Activated T-cell treated with anti-CD3 and anti-CD28 coated beads, Interleukin-2, amount 50 U/mL, for 4 hours (primary cell): ENCODE results near the gene RILPL1. TPM values are rescaled to one million over a fixed set of nuclear protein-coding genes. Genes with fewer than 3 reads are reported as not detected.
A peak's percentile ranks its signal among the peaks of the same experiment; 100 is the strongest.
"Not testable (repeated sequence)": the region's sequence is repeated elsewhere in the genome, so short reads cannot be mapped to it uniquely, and the experiment has no call there.

Experiments
- ATAC-seq, 2 donors: fragments of 200-7000 bp; cut with Tn5 transposase; one replicate each; pipeline ENCODE4 v1.10.0; 2021
- DNase-seq: peaks from one replicate; pipeline ENCODE4 v3.0.0-alpha.2; 2020
- H3K27me3 Mint-ChIP-seq: one replicate; pipeline ENCODE4 v1.8.0; 2021; ENCODE audit warnings: low read depth, mixed read lengths
- H3K36me3 Mint-ChIP-seq: one replicate; pipeline ENCODE4 v1.8.0; 2022; ENCODE audit warnings: mixed read lengths; ENCODE audit not compliant: insufficient read depth
- H3K4me1 Mint-ChIP-seq: one replicate; pipeline ENCODE4 v1.8.0; 2021; ENCODE audit warnings: low read depth, mixed read lengths
- H3K4me3 Mint-ChIP-seq: one replicate; pipeline ENCODE4 v1.8.0; 2021; ENCODE audit warnings: mild to moderate bottlenecking, moderate library complexity, mixed read lengths
- H3K9me3 Mint-ChIP-seq: one replicate; pipeline ENCODE4 v1.8.0; 2021; ENCODE audit warnings: mixed read lengths
- total RNA-seq, 3 donors: library from RNA; stranded (reverse); gene quantifications; one replicate each; pipeline ENCODE4 v1.2.1, GENCODE V29; 2021

Gene RILPL1
- total RNA-seq, 3 donors from 2014 or later = 2.6 to 3.3 (median 2.9) TPM

DNA sequence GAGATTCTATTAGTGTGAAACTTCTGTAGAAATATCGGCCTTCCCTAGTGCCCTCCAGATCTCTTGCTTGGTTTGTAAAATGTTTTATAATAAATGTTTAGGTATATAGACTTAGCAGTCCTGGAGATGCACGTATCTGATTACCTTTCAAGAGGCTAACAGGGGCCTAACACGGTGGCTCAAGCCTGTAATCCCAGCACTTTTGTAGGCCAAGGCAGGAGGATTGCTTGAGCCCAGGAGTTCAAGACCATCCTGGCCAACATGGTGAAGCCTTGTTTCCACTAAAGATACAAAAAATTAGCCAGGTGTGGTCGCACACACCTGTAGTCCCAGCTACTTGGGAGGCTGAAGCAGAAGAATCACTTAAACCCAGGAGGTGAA lies 87.2 kb downstream of the RILPL1 start:
- no peaks in the 10 kb centered on the region for H3K27me3 Mint-ChIP-seq
- no peaks in the 10 kb centered on the region for H3K36me3 Mint-ChIP-seq
- peaks cover 30% of the 10 kb centered on the region for H3K4me1 Mint-ChIP-seq
- DNase-seq (no peak), ATAC-seq (no peak)
- no peak overlapping the region for H3K4me3 Mint-ChIP-seq
- no peaks in the 10 kb centered on the region for H3K9me3 Mint-ChIP-seq

DNA sequence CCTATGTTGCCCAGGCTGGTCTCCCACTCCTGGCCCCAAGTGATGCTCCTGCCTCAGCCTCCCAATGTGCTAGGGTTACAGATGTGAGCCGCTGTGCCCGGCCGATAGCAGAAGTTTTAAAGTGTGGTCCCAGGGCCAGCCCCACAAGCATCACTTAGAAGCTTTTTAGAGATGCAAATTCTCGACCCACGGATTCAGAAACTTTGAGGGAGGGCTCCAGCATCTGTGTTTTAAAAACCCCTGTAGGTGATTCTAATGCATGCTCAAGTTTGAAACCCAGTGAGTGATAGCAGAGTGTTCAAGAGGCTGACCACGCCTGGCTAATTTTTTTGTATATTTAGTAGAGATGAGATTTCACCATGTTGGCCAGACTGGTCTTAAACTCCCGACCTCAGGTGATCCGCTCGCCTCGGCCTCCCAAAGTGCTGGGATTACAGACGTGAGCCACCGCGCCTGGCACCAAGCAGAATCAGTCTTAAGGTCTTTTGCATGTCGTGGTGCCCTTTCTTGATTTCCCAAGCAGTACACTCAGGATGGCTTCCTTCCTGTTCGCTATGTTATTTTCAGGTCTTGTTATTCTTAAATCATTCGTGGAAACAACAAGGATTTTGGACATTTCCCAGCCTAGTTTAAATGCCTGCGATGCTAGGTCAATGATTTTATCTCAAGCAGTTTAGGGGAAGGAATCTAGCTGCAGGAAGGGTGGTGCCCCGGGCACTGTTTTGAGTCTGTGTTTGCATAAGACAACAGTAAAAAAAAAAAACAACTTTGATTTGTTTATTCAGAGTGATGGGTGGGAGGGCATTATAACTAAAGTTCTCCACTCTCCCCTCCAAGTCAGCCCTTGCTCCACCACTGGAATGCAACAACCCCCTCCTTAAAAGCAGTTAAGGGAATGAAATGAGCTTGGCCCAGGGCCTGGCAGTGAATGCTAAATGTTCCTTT lies 87.9 kb downstream of the RILPL1 start:
- ATAC-seq = no peak
- Mint-ChIP-seq H3K36me3 (no peaks in the 10 kb centered on the region), H3K27me3 (no peaks in the 10 kb centered on the region), H3K4me3 (no peak overlapping the region), H3K4me1 (peaks cover 30% of the 10 kb centered on the region), H3K9me3 (no peaks in the 10 kb centered on the region)
- no peak for DNase-seq

DNA sequence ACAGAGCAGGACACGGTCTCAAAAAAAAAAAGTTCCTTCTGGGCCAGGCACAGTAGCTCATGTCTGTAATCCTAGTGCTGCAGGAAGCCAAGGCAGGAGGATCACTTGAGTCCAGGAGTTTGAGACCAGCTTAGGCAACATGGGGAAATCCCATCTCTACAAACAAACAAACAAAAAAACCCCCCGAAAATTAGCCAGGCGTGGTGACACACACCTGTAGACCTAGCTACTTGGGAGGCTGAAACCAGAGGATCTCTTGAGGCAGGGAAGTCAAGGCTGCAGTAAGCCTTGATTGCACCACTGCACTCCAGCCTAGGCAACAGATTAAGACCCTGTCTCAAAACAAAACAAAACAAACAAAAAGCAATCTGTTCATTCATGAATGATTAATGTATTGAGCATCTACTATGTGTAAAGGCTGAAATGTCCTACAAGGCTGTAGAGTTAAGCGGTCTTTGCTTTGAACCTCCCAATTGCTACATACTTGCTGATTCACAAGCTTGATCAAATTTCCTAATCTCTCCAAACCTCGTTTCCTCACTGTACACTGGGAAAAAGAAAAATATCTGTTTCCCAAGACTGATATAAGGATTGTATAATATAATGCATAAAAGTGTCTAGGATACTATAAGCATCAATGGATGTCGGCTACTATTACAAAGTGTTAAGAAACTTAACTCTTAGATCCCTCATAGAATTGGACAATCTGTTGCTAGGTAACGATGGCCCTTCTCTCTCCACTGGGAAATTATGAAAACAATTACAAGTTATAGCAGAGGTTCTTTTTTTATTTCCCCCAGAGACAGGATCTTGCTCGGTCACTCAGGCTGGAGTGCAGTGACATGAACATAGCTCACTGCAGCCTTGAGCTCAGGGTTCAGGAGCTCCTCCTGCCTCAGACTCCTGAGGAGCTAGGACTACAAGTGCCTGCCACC lies 89.2 kb downstream of the RILPL1 start:
- Mint-ChIP-seq H3K4me1 (peaks cover 29% of the 10 kb centered on the region), H3K27me3 (no peaks in the 10 kb centered on the region), H3K36me3 (no peaks in the 10 kb centered on the region), H3K9me3 (no peaks in the 10 kb centered on the region), H3K4me3 (no peak overlapping the region)
- DNase-seq (no peak), ATAC-seq (no peak)

DNA sequence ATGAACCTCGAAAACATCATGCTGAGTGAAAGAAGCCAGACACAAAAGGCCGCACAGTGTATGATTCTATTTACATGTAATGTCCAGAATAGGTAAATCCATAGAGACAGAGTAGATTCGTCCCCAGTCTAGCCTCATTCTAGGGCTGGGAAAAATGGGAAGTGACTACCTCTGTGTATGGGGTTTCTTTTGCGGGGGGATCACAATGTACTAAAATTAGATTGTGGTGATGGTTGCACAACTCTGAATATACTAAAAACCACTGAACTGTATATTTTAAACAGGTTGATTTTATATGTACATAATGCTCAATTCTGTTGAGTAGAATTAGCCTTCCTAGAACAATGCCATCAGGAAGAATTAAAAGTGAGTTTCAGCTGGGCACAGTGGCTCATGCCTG lies 90.7 kb downstream of the RILPL1 start:
- DNase-seq (no peak), ATAC-seq (no peak)
- H3K4me3 Mint-ChIP-seq = no peak overlapping the region

DNA sequence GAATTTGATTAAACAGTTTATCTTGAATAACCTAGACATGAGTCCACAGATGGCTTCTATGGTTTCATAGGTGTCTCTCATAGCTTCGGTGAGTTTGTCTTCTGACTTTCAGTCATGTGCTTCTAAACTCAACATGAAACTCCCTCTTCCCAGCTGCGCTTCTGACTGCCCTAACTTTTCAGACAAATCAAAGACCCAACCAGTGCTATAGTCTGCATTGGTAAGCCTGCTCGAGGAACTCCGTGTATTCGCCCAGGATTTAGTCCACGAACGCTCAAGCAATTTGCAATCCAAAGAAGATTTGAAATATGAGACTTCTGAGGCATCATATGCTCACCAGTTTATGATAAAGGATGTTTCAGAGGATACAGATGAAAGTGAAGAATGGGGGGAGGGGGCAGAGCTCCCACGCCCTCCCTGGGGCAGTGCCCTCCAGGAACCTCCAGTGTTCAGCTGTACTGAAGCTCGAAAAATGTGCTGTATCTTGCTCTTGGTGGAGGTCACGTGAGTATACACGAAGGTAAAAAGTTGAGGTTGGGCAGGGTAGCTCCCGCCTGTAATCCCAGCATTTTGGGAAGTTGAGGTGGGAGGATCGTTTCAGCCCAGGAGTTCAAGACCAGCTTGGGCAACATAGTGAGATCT lies 91.9 kb downstream of the RILPL1 start:
- Mint-ChIP-seq H3K9me3 (no peaks in the 10 kb centered on the region), H3K4me1 (peaks cover 21% of the 10 kb centered on the region), H3K36me3 (no peaks in the 10 kb centered on the region), H3K4me3 (no peak overlapping the region), H3K27me3 (no peaks in the 10 kb centered on the region)
- ATAC-seq (no peak), DNase-seq (no peak)

More for the DNA sequence above, 90.7 kb downstream of the RILPL1 start:
- no peaks in the 10 kb centered on the region for H3K36me3 Mint-ChIP-seq
- H3K9me3 Mint-ChIP-seq = no peaks in the 10 kb centered on the region
- peaks cover 15% of the 10 kb centered on the region for H3K4me1 Mint-ChIP-seq
- no peaks in the 10 kb centered on the region for H3K27me3 Mint-ChIP-seq

DNA sequence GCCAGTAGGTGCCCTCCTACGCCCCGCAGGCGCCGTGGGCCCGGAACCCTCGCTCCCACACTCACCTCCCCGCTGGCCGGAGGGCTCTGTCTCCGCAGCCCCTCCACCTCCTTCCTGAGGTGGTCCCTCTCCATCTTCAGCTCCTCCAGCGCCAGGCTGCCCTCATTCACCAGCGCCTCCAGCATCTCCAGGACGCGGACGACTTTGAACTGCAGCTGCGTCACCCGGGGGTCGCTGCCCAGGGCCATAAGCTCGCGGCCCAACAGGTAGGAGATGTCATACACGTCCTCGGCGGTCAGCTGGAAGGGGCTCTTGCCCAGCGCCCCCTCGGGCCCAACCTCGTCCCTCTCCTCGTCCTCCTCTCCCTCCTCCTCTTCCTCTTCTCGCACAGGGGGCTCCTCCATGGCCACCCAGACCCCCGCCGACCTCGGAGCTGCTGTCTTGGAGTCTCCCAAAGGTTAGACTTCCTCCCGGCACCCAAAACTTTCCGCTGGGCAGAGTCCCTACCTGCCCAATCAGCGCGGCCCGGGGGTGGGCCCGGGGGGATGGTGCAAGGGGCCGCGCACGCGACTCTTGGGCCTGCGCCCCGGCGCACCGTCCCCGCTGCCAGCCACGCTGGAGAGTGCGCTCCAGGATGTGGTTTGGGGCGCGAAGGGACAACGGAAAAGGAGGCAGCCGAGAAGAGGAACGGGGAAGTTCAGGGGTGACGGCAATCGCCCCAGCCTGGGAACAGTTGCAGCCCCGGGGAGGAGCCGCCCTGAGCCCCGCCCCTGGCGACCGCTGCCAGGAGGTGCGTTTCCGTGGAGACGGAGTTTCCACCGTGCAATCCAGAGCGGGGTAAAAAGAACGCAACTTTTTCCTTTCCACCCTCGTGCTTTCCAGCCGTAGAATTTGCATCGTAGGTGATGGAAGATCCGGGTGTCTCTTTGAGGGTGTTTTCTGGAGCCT lies 97.2 kb downstream of the RILPL1 start, which contains the start of gene RILPL2:
Gene RILPL2 (minus strand): TSS at position 668 of the 948 bp plus-strand sequence. CDS start 264 bp downstream, at position 404.
- peaks cover 36% of the 10 kb centered on the region for H3K4me1 Mint-ChIP-seq
- ATAC-seq (peak; percentile 90 to 91), DNase-seq (peak; percentile 90)
- H3K4me3 Mint-ChIP-seq = peak within 1 kb of the TSS; percentile 99
- H3K9me3 Mint-ChIP-seq = no peaks in the 10 kb centered on the region
- H3K27me3 Mint-ChIP-seq = no peaks in the 10 kb centered on the region
- H3K36me3 Mint-ChIP-seq = peaks cover 6% of the 10 kb centered on the region

DNA sequence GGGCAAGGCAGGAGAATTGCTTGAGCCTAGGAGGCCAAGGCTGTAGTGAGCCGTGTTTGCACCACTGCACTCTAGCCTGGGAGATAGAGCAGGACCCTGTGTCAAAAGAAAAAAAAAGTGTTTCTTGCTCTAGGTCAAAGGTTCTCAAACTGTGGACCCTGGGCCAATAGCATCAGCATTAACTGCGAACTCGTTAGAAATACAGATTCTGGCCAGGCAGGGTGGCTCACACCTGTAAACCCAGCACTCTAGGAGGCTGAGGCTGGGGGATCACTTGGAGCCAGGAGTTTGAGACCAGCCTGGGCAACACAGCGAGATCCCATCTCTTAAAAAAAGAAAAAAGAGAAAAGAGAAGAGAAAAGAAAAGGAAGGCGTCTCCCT lies 97.9 kb downstream of the RILPL1 start:
- H3K4me3 Mint-ChIP-seq = peak overlapping the region; percentile 99
- no peaks in the 10 kb centered on the region for H3K27me3 Mint-ChIP-seq
- H3K9me3 Mint-ChIP-seq = no peaks in the 10 kb centered on the region
- peaks cover 41% of the 10 kb centered on the region for H3K4me1 Mint-ChIP-seq
- H3K36me3 Mint-ChIP-seq = peaks cover 11% of the 10 kb centered on the region
- DNase-seq = no peak
- ATAC-seq = no peak

DNA sequence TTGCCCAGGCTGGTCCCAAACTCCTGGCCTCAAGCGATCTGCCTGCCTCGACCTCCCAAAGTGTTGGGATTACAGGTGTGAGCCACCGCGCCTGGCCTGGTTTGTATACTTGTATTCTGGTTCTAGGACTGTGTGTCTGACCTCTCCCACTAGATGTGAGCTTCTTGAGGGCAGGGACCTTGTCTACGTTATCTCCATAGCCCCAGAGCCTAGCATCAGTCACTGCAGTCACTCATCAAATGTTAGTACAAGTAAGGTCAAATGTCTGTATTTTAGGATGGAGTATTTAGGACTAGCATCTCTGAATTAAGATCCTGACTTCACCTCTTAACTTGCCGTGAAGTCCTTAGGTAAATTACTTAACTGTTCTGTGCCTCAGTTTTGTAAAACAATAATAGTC lies 99.9 kb downstream of the RILPL1 start:
- no peaks in the 10 kb centered on the region for H3K27me3 Mint-ChIP-seq
- H3K9me3 Mint-ChIP-seq = no peaks in the 10 kb centered on the region
- H3K36me3 Mint-ChIP-seq = peaks cover 16% of the 10 kb centered on the region

DNA sequence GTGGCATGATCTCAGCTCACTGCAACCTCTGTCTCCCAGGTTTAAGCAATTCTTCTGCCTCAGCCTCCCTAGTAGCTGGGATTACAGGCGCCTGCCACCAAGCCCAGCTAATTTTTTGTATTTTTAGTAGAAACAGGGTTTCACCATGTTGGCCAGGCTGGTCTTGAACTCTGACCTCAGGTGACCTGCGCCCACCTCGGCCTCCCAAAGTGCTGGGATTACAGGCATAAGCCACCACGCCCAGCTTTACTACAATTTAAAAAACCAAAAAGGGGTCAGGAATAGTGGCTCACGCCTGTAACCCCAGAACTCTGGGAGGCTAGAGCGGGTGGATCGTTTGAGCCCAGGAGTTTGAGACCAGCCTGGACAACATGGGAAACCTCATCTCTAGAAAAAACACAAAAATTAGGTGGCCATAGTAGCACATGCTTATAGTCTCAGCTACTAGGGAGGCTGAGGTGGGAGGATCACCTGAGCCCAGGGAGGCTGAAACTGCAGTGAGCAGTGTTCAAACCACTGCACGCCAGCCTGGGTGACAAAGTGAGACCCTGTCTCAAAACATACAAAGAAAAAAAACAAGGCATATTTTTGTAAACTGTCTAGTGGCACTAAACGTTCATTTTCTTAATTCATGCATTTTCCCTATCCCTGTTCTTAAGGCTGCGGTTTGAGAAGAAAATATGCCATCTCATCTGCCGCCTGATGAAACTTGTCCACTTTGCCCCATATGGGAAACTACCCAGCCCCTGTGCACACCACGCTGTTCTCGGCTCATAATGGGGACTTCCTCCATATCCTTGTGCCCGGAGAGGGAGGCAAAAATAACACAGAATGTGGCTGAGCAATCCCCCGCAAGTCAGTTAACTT lies 101.3 kb downstream of the RILPL1 start:
- ATAC-seq = peak in 1 of 2 donors; percentile 17
- Mint-ChIP-seq H3K4me3 (peak overlapping the region; percentile 99), H3K4me1 (peaks cover 55% of the 10 kb centered on the region), H3K36me3 (peaks cover 16% of the 10 kb centered on the region)
- H3K27me3 Mint-ChIP-seq, DNase-seq, H3K9me3 Mint-ChIP-seq: not testable (repeated sequence)

More for the DNA sequence above, 99.9 kb downstream of the RILPL1 start:
- Mint-ChIP-seq H3K4me1 (peaks cover 47% of the 10 kb centered on the region), H3K4me3 (peak overlapping the region; percentile 99)
- DNase-seq = no peak
- no peak for ATAC-seq

DNA sequence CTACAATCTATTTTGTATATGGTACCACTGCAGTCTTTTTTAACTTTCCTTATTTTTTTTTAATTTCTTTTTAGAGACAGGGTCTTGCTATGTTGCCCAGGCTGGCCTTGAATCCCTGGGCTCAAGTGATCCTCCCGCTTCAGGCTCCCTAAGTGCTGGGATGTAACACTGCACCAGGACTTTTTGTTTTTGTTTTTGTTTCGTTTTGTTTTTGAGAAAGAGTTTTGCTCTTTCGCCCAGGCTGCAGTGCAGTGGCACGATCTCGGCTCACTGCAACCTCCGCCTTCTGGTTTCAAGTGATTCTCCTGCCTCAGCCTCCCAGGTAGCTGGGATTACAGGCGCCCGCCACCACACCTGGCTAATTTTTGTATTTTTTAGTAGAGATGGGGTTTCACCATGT lies 104.4 kb downstream of the RILPL1 start:
- not testable (repeated sequence) for ATAC-seq, H3K9me3 Mint-ChIP-seq, H3K4me3 Mint-ChIP-seq, H3K27me3 Mint-ChIP-seq, DNase-seq
- Mint-ChIP-seq H3K36me3 (peaks cover 21% of the 10 kb centered on the region), H3K4me1 (peaks cover 45% of the 10 kb centered on the region)

DNA sequence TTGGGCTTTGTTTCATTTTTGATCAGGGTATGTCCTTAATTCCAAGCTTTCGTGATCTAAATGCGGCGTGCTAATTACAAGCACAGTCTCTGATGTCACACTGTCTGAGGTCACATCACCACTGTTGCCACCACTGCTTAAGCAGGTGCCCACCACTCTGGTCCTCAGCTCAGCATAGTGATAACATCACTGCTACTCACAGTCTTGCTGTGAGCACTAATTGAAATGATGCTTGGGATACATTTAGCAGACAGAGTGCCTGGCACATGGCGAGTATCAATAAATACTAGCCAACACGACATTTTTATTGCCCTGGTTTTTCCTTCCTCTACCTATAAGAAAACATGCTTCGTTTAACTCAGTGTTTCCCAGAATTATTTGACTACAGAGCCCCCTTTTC lies 104.9 kb downstream of the RILPL1 start:
- H3K4me1 Mint-ChIP-seq = peaks cover 41% of the 10 kb centered on the region
- no peak for DNase-seq
- no peaks in the 10 kb centered on the region for H3K9me3 Mint-ChIP-seq
- no peak for ATAC-seq
- no peak overlapping the region for H3K4me3 Mint-ChIP-seq
- peaks cover 18% of the 10 kb centered on the region for H3K36me3 Mint-ChIP-seq
- no peaks in the 10 kb centered on the region for H3K27me3 Mint-ChIP-seq

DNA sequence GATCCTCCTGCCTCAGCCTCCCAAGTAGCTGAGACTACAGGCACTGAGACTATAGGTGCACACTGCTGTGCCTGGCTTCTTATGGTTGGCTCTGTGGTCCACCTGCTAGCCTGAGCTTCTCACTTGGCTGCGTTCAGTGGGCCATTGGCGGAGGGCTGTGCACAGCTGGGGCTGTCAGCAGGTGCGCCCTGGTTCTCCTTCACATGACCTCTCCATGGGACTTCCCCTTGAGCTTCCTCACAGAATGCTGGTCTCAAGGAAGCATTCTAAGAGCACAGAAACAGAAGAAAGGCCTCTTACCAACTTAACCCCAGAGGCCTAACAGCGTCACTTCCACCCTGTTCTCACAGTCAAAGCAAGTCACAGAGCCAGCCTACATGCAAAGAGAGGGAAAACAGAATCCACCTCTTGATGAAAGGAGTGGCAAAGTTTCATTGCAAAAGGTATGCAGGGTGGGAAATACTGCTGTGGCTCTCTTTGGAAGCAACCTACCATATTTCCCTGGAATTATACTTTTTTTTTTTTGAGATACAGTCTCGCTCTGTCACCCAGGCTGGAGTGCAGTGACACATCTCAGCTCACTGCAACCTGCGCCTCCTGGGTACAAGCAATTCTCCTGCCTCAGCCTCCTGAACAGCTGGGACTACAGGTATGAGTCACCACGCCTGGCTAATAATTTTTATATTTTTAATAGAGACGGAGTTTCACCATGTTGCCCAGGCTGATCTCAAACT lies 106.3 kb downstream of the RILPL1 start:
- H3K9me3 Mint-ChIP-seq = no peaks in the 10 kb centered on the region
- H3K27me3 Mint-ChIP-seq = no peaks in the 10 kb centered on the region
- peaks cover 30% of the 10 kb centered on the region for H3K4me1 Mint-ChIP-seq
- peak overlapping the region; percentile 17 for H3K4me3 Mint-ChIP-seq
- ATAC-seq = peak; percentile 39 to 64
- H3K36me3 Mint-ChIP-seq = peaks cover 22% of the 10 kb centered on the region
- no peak for DNase-seq
